GM18520 (cell line): ENCODE results near the gene ARHGEF16.

Source experiments
- ATAC-seq: cut with Tn5 transposase; IDR thresholded peaks from one replicate; pipeline ENCODE4 v1.9.1; 2021; ENCODE audit not compliant: unreplicated experiment

The ARHGEF16 gene

GRCh38 chr1:3468236-3469103, 14.0 kb downstream of the ARHGEF16 start:
- ATAC-seq = no peak

GRCh38 chr1:3469104-3469848, 14.8 kb downstream of the ARHGEF16 start:
- no peak for ATAC-seq

DNA sequence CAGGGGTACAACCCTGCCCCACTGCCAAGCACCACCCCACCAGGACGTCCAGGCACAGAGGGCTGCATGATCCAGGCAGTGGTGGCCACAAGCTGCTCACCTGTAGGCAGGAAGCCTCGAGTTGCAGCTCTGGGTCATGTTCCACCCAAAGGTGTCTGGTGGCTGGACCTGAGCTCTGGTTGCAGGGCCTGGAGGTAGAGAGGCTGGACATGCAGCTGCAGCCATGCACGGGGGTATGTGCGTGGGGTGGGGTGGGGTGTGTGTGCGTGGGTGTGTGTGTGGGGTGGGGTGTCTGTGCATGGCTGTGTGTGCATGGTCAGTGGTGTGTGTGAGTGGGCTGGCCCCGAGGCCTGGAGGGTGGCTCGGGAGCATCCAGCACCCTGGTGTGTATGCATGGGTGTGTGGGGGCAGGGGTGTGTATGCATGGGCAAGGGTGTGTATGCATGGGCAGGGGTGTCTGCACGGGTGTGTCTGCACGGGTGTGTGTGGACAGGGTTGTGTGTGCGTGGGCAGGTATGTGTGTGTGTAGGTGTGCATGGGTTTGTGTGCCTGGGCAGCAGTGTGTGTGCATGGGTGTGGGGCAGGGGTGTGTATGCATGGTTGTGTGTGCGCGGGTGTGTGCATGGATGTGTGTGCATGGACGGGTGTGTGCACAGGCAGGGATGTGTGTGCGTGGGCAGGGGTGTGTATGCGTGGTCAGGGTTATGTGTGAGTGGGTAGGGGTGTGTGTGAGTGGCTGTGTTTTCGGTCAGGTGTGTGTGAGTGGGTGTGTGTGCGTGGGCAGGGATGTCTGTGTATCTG, 15.6 kb downstream of the ARHGEF16 start:
- no peak for ATAC-seq

- no peak for ATAC-seq
Measured at GRCh38 chr1:3470650-3471355, 16.3 kb downstream of the ARHGEF16 start.

DNA sequence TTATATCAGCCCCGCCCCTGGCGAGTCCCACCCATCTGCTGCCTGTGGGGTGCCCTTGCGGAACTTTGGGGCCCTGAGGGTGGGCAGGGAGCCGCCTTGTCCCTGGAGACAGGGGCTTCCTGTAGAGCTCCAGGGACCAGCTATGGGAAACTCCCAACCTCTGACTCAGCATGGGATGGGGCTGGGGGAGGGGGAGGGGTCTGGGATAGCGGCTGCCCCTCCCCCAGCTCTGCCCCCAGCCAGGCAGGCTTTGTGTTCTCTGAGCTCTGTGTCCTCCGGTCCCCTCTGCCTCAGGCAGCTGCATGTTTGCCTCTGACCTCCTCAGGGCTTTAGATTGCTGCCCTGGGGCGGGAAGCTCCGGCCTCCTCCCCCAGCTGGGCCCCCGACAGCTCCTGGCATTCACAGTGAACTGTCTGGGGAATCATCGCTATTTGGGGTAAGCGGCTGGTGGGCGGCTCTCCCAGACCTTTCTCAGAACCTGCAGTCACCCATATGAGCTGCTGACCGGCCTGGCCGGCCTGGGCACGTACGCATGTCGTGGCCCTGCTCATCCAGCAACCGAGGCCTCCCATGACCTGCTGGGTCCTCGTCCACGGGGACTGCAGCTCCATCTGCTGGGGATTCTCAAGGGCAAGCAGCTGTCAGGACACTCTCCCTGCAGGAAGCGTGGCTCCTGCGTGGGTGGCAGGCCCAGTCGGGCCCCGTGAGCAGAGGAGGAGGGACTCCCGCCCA, 17.1 kb downstream of the ARHGEF16 start:
- ATAC-seq = no peak

GRCh38 chr1:3472088-3472850, 17.8 kb downstream of the ARHGEF16 start:
- no peak for ATAC-seq

DNA sequence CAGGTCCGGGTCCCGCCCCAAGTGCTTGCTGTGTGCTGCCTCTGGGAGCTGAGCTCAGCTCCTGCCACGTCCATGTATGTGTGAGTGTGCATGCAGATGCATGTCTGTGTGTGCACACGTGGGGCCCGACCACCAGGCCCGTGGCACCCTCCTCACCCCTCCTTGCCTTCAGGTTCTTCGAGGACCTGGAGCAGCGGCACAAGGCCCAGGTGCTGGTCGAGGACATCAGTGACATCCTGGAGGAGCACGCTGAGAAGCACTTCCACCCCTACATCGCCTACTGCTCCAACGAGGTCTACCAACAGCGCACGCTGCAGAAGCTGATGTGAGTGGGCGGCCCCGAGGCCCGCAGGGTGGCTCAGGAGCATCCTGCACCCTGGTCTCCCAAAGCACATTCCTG, 18.4 kb downstream of the ARHGEF16 start:
- no peak for ATAC-seq

DNA sequence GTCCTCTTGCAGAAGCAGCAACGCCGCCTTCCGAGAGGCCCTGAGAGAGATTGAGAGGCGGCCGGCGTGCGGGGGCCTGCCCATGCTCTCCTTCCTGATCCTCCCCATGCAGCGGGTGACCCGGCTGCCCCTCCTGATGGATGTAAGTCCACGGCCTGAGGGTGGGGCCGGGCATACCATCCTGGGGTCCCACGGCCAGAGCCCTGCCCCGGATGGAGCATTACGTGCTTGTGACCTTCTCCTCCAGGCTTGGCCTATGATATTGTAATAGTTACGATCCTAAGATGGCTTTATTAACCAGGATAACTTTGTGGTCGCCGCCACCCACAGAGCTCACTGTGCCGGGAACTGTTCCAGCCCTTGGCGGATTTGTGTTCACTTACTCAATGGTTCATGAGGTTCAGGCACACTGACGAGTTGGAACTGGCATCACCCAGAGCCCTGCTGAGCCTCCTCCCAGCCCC, 18.9 kb downstream of the ARHGEF16 start:
- no peak for ATAC-seq

GRCh38 chr1:3474016-3474415, 19.6 kb downstream of the ARHGEF16 start:
- ATAC-seq = no peak

- no peak for ATAC-seq
Measured at GRCh38 chr1:3474421-3474820, 20.0 kb downstream of the ARHGEF16 start.

- no peak for ATAC-seq
Measured at GRCh38 chr1:3475839-3476573, 21.5 kb downstream of the ARHGEF16 start.

- ATAC-seq = no peak
Measured at GRCh38 chr1:3476666-3477065, 22.2 kb downstream of the ARHGEF16 start.

GRCh38 chr1:3477241-3477995, 23.0 kb downstream of the ARHGEF16 start:
- no peak for ATAC-seq

GRCh38 chr1:3478187-3478586, 23.7 kb downstream of the ARHGEF16 start:
- ATAC-seq = no peak

- ATAC-seq = no peak
Measured at GRCh38 chr1:3479511-3480368, 25.3 kb downstream of the ARHGEF16 start.

DNA sequence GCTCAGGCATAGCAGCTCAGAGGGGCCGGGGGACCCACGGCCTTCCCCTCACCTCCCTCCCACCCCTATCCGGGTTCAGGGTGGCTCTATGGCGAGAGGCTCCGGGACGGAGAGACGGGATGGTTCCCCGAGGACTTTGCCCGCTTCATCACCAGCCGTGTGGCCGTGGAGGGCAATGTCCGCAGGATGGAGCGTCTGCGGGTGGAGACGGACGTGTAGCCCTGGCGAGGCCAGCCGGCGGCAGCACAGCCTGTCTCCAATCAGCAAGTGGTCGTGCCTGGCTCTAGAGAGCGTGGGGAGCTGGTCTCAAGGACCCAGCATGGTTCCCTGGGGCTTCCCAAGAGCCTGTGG, 25.9 kb downstream of the ARHGEF16 start:
- no peak for ATAC-seq

DNA sequence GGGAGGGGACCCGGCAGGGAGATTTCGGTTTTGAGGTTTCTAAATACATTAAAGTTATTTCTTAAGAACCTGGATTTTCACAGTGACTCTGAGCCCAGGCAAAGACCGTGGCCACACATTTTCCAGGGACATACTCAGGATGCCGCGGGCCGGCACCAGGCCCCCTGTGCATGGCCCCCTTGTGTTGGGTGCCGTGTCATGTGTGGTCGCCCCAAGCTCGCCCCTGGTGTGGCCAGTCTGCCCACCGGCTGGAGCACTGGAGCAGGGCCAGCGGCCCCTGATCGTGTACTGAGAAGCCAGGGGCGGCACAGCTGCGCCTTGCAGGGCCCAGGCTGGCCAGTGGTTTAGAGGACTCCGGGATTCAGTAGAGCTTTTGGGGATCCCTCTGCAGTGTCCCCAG, 26.6 kb downstream of the ARHGEF16 start:
- no peak for ATAC-seq
